Inflammatory macrophage treated with lipopolysaccharide for 1 hour (primary cell): Measurements from ENCODE around the gene ZFP36.

Experiments used
- DNase-seq, 2 donors: peaks; one replicate each; pipeline ENCODE4 v3.0.0-alpha.2; 2020 to 2022

The ZFP36 gene

DNA sequence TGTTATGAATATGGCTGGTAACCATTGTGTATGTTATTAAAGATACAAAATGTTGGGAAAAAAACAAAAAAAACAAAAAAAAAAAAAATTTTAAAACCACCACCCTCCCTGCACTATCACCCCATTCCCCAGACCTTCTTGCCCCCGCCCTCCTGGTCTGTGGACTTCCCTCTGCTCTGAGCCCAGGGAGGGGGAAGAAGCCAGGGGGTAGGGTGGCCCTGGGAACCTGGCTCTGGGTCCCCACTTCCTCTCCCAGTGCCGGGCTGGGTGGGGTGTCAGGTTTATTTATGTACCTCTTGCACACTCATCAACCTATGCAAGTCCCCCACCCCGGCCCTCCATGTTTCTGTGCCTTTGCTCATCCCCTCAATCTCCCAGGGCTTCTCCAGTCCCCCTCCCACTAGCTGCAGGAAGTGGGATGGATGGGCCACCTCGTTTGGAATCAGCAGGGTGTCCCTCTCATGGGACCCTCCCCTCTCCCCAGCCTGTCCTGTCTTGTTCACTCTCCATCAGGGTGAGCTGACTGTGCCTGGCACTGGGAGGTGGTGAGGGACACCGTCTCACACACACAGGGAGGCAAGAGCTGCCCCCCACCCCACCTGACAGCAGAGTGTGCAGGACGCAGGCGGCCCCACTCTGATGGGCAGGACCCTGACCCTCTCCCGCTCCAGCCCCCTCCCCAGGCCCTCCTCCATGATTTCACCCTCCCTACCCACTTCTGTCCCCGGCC, 21.6 kb upstream of the ZFP36 start:
- no peak for DNase-seq

DNA sequence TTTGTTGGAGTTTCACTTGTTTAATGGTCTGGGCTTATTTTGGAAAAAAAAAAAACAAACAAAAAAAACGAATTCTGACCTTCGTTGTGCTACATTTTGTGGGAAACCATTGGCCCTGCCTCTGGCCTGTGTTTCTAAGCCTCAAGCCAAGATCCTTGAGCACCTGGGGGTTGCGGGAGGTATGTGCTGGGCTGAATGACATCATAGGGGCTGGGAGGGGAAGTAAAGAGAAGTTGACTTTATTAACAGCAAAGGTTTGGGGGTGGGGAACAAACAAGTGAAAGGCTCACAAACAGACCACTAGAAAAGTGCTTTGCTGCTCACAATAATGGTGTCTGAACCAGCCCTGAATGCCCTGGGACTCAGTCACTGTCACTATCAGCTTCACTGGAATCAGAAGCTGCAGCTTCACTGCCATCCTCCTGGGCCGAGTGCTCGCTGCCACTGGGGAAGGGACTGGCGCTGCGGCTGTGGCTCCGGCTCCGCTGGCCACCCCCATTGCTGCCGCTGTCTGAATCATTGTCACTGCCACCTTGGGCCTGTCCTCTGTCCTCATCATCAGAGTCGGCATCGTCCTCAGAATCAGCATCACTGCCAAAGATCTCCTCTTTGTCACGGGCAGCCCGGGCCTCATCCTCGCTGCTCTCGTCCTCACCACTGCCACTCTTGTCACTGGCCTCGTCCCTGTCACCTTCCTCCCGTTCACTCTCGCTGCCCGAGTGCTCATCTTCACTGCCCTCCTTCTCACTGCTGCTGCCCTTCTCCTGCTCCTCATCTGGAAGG, 20.8 kb upstream of the ZFP36 start:
- no peak for DNase-seq

DNA sequence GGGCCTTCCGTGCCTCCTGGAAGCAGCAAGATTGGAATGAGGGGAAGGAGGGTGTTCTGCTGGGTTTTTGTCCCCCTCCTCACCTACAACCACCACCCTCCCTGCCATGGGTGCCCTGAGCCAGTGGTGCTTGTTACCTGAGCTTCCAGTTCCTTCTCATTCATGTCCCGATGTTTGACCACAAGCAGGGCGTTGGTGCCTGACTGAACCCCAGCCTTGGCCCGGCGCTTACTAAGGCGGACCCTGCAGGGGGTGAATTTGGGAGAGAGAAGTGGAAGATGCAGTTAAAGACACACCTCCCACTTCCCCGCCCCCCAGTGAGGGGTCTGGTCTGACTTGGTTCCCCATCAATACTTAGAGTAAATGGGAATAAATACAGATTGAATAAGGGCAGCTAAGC, 20.1 kb upstream of the ZFP36 start:
- no peak for DNase-seq

DNA sequence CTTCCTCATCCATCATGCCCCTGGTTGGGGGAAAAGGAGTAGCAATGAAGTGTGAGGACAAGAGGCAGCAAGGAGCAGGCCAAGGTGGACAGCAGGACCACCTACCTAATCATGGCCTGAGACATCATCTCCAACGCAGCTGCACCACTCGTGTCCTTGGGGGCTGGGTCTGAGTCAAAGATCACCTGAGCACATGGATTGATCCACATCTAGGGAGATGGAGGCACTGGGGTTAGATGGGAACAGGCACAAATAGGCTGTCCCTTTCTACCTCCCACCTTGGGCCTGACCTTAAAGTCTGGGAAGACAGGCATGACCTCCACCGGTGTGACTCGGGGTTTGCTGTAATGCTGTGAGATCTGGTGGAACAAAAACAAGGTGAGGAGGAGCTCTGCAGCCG, 18.0 kb upstream of the ZFP36 start:
- DNase-seq: no peak

DNA sequence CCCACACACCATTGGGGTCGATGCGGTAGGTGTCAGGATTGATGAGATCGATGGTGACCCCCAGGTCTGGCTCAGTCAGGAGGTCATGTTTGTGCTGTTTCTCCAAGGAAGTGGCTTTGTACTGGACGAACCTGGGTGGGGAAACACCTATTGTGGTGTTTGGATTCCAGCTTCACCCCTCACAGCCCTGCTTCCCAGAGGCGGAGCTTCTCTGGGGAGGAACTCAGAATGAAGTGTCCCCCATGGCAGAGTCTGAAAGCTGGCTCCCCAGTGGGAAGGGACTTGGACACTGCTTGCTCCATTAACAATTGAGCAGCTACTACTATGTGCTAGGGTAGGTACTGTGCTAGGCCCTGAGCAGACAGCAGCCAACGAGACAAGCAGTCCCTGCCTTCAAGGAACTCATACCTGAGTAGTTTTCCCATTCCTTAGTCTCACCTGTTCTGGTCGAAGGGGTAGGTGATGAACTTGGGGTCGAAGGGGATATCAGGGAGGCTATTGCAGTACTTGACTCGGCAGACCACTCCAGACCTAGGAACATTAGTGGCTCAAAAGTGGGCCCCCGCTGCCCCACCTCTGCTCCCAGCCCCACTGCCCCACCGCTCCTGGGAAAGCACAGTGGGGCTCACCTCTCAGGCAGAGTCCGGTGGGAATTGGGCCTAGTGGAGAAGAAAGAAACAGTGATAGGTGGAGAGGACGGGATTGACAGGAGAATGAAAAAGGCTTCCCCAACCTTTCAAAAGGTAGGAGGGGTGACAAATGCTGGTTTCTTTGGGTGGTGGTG, 16.8 kb upstream of the ZFP36 start:
- no peak for DNase-seq

DNA sequence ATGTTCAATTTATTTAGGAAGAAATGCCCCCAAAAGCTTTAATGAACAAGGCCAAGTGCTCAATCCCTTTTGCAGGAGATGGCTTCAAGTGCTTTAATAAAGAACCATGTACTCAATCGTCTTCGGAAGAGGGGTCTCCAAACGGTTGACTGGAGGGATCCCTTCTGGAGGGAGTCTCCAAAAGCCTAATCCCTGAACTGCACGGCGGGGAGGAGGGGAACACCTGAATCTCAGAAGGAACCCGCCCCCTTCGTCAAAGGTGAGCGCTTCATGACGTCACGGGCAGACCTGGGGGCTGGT, 16.2 kb upstream of the ZFP36 start:
- peak in 1 of 2 donors; percentile 13 for DNase-seq

DNA sequence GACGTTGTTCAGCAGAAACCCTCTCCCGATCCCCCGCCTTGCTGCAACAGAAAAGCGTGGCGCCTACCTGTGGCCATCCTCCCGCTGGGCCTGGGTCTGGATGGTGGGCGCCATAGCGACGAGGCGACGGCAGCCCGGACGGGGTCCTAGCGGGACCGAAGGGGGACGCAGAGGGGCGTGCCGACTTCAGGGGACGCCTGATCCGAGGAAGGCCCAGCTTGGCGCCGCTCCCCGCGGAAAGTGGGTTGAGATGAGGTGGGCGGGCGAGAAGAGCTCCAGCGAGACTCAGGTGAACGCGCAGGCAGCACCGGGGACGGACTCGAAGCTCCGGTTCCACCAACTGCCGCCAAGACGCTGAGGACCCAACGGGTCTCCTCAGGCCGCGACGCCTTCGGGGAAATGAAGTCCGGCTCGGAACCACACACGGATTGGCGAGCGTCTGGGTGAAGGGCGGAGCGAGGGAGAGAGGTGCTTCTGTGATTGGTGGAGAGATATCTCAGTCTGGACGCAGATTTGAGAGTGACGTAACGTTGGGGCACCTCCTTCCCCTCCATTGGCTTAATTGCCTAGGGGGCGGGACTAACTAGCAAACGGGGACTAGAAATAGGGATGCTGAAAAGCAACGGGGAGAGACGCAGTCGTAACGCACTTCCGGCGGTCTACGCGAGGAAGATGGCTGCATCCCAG, 15.8 kb upstream of the ZFP36 start, which contains the start of the genes MED29 and PAF1:
TSS of gene MED29 (plus strand) at position 628 of the 687 bp plus-strand sequence. CDS start at position 673, 45 bp downstream.
TSS of gene PAF1 (minus strand) at position 356 of the 687 bp plus-strand sequence. CDS start at position 114, 242 bp downstream.
- peak; percentile 98 to 99 for DNase-seq

DNA sequence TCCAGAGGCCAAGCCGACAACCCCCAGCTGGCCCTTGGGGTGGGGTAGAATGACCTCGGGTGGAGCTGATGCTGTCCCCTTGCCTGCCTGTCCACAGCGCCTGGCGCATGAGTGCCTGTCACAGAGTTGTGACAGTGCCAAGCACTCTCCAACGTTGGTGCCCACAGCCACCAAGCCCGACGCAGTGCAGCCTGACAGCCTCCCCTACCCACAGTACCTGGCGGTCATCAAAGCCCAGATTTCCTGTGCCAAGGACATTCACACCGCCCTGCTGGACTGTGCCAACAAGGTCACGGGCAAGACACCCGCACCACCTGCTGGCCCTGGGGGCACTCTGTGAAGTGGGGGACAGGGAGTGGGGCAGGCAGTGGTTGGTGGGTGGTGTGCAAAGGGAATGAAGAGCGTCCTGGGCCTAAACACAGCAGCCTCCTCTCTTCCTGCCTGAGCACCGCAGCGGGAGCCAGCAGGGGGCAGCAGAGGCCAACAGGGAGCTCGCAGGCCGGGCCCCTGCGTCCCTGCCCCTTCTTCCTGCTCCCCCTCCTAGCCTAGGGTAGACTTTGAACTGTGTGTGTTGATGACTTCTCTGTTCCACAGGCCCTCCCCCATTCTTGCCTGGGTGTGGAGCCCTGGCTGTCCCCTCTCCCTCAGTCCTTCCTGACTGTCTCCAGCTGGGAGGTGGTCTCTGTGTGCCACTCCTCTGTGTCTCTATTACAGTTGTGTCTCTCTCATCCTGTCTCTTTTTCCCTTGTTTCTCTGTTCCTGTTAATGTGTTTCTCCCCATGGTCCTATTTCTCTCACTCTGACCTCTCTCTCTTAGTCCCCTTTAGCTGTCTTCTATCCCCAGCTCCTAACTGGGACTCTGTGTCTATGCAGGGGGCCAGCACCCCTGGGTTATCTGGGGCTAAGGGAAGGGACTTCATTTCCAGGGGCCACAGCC, 9.0 kb upstream of the ZFP36 start:
- DNase-seq: peak; percentile 77 to 97

DNA sequence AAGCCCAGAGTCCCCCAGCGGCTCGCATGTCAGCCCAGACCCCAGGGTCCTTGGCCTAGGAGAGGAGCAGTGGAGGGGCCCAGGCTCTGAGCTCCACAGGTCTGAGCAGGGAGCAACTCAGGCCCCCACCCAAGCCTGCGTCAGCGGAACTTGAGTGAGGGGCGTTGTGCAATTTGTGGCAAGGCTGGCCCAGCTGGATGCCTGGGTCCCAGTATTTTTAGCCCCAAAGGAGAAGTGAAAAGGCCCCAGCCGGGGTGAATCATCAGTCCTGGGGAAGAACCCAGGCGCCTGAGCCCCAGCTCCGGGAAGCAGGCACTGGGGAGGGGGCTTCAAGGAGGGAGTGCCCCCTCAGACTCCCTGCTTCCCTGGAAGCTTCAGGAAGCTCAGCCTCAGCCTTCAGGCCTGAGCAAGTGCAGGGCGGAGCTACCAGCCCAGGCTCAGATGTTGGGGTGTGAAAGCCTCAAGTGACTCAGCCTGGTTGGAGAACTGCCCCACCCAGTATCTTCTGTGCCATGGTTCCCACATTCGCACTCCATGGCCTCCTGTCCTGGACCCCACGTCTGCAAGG, 8.3 kb upstream of the ZFP36 start:
- peak; percentile 81 to 84 for DNase-seq

DNA sequence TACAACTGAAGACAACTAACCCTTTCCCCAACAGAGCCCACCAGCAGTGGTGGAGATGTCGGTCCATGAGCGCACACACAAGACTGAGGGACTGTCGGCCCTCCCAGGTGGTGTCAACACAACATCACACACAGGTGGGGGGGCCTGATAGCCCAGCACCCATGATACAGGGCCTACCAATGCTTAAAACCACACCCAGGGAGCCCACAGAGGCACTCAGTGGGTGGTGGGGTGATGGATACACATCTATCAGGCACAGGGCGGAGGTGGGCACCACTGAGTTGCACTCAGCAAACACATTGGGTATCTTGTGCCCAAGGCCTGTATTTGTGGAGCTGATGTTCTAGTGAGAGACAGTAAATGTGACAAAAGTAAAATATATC, 7.0 kb upstream of the ZFP36 start:
- DNase-seq: no peak

DNA sequence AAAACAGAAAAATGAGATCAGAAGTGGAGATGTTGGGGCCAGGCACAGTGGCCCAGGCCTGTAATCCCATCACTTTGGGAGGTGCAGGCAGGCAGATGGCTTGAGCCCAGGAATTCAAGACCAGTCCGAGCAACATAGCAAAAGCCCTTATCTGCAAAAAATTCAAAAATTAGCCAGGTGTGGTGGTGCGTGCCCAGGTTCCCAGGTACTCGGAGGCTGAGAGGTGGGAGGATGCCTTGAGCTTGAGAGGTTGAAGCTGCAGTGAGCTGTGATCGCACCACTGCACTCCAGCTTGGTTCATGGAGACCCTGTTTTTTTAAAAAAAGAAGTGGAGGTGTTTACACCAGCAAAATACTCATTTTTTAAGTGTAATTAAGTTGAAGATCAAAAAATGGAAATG, 6.6 kb upstream of the ZFP36 start:
- DNase-seq: no peak

DNA sequence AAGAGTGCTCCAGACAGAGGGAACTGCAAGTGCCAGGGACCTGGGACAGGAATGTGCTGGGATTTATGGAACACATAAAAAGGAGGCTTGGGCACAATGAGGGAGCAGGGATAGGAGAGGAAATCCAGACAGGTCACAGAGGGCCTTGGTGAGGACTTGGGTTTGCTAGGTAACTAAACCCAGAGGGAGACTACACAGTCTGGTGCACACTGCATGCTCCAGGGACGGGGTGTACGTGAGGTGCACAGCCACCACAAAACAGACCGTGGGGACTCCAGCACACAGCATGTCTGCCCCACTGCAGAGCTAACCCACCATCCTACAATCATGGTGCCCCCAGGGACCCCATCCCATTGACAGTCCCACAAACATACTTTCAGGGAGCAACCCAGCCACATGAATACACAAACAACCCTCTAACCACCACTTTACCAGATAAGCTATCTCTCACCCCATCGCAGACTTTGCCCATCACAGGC, 5.5 kb upstream of the ZFP36 start:
- no peak for DNase-seq

DNA sequence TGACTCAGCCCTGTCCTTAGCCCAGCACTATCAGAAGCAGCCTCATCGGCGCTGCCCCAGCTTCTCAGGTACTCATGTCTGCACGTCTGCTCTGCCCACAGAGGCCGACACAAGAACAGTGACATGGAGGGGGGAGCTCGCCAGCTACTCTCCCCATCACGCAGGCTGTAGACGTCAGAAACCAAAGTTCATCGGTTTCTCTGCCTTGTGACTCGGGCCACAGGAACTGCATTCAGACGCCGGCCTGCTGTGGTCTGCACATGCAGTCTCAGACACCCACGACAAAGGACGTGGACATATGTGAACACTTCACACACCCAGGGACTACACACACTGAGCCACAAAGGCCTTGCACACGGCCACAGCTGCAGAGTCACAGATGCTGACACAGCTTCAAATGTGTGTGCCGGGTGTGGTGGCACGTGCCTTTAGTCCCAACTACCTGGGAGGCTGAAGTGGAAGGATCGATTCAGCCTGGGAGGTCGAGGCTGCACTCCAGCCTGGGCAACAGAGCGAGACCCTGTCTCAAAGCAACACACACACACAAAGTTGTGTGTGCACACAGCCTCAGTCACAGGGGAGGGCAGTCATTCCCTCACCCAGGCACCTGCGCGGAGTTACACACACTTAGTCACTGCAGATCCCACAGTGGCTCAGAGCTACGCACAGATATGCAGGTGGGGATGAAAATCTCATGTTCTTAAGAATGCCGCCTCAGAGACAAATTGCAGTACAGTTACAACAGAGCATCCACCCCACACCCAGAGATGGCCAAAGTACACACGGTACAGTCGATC, 4.9 kb upstream of the ZFP36 start:
- peak; percentile 19 to 60 for DNase-seq

DNA sequence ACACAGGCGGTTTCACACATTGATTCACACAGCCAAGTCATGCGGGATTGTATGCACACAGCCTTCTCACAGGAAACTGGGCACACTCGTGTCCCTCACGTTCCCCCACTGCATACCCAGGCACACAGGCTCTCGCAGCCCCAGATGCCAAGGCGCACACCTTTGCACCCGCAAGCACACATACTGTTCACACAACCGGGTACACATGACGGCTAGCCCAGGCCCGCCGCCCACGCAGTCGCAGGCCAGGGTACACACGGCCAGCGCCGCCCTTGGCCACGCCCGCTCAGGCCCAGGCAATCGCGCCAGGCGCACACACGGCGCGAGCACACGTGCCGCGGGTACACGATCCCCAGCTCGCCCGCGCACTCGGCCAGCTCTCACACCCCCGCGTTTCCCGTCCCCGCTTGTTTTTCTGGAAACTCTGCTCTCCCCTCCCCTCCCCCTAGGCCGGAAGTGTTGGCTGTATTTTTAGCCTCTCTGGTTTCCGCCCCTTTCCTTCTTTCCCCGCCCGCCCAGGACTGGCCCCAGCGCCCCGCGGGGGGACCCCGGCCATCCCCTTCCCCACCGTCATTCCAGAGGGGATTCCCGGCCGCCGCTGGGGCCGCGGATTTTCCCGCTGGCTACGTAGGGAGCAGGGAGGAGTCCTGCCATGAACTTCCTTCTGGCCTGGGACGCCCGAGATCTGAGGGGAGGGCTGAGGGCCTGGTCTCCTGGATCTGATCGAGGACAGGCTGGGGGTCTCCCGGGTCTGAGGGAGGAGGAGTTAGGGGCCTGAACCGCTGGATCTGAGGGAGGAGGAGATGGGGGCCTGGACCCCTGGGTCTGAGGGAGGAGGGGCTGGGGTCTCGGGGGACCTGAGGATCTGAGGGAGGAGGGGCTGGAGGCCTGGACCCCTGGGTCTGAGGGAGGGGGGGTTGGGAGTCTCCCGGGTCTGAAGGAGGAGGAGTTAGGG, 4.0 kb upstream of the ZFP36 start:
- peak; percentile 92 to 93 for DNase-seq

DNA sequence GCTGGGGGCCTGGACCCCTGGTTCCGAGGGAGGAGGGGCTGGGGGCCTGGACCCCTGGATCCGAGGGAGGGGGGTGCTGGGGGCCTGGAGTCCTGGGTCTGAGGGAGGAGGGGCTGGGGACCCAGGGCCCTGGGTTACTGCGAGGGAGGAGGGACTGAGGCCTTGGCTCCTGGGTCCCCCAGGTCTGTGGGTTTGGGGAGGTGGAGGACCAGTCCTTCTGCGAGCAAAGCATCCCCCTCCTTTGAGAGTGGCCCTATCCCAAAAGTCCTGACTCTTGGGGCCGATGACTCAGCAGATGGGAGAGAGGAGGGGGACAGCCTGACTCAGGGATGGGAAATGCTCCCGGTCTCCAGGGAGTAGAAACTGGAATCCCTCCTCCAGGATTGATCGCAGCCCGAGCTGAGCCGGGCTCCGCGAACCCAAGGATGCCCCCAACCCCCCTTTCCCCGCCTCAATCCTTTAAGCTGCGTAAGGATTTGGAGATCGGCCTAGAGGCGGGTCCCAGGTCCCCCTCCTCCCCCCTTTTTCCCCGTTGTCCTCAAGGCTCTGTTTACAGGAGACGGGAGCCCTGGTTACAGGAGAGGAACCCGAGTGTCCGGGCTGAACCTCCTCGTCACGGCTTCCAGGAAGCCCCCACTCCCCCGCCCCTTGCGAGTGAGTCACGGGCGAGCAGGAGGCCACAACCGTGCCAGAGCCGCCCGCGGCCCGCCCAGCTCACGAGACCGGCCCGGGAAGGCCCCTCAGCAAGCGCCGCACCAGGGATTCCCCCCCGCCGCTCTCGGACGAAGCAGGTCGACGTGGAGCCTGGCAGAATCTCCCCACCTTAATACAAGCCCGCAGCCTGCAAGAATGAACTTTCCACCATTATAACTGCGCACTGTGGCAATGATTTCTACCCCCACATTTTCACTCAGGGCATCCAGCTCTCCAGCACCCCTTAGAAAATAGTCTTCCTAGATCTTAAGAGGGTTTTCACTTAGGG, 3.0 kb upstream of the ZFP36 start:
- DNase-seq: peak; percentile 81 to 88

DNA sequence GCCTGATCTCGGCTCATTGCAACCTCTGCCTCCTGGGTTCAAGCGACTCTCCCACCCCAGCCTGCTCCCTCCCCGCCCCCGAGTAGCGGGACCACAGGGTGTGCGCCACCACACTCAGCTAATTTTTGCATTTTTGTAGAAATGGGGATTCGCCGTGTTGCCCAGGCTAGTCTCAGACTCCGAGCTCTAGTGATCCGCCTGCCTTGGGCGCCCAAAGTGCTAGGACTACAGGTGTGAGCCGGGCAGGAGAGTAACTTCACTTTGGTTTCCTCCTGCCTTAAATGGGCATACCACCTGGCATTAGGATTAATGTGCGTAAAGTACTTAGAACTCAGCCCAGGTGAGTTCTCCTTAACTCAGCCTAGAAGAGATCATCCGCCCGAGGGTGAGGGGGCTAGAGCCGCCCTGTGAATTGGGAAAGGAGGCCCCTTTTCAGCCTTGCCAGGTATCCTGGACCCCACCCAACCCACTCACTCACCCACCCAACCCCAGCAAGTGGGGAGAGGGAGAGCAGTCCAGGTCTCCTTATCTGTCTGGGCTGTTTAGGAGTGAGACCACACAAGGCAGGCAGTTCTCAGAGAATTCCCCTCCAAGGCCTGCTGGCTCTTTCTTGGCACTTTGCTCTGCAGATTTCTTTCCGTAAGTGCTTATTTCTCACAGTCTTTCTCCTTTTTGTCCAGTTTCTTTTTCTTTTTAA, 1.2 kb upstream of the ZFP36 start:
- no peak for DNase-seq

DNA sequence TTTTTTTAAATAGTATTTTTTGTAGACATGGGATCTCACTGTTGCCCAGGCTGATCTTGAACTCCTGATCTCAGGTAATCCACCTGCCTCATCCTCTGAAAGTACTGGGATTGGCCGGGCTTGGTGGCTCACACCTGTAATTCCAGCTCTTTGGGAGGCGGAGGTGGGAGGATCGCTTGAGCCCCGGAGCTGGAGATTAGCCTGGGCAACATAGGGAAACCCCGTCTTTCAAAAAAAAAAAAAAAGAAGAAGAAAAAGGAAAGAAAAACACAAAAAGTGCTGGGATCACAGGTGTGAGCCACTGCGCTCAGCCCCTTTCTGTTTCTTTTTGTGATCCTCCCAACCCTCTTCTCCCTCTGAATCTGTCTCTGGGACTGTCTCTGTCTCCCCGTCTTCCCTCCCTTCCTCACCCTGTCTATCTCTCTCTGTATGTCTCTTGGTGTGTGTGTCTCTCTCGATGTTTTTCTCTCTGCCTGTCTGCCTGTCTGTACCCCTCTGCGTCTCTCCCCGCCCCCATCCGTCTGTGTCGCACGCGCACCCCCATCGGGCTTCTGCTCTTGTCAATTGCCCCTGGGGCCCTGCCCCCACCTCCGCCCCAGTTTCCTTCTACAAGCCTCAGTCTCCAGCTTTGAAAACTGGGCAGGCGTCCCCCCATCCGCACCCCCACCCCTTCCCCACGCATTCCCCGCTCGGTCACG, 540 bp upstream of the ZFP36 start:
- DNase-seq: no peak
